ENCODE measurements around the gene XXYLT1.
A peak's percentile ranks its signal among the peaks of the same experiment; 100 is the strongest.

The XXYLT1 gene

GRCh38 chr3:195149292-195150030, 121.5 kb downstream of the XXYLT1 start:
- no peak for DNase-seq

DNA sequence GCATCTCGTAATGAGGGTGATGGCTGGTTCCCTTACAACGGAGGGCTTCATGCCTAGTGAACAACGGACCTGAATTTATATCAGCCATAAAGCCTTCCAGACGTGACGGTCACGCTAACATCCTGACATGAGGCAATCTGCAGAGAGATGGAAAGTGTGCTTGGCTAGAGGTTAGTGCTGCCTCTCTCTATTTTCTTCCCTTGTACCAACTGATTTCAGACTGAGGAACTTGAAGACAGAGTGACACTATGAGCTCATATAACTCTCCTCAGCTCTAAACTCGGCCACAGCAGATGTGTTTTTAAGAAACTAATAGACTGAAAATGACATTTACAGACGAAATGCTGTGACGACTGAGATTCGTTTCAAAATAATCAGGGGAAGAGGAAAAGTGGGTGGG, 122.4 kb downstream of the XXYLT1 start:
- DNase-seq: no peak

- DNase-seq: no peak
Measured at GRCh38 chr3:195147649-195148080, 123.3 kb downstream of the XXYLT1 start.

- DNase-seq: no peak
Measured at GRCh38 chr3:195146131-195146530, 124.8 kb downstream of the XXYLT1 start.

GRCh38 chr3:195145579-195145978, 125.4 kb downstream of the XXYLT1 start:
- DNase-seq: no peak

GRCh38 chr3:195143221-195143620, 127.7 kb downstream of the XXYLT1 start:
- no peak for DNase-seq

GRCh38 chr3:195142519-195142918, 128.4 kb downstream of the XXYLT1 start:
- no peak for DNase-seq

- no peak for DNase-seq
Measured at GRCh38 chr3:195140816-195141793, 129.9 kb downstream of the XXYLT1 start.

DNA sequence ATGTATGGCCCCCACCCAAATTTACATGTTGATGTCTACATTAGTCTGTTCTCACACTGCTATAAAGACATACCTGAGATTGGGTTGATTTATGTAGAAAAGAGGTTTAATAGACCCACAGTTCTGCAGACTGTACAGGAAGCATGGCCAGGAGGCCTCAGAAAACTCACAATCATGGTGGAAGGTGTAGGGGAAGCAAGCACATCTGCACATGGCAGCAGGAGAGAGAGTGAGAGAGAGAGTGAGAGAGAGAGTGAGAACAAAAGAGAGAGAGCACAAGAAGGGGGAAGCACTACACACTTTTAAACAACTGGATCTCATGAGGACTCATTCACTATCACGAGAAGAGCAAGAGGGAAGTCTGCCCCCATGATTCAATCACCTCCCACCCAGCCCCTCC, 130.5 kb downstream of the XXYLT1 start:
- no peak for DNase-seq

DNA sequence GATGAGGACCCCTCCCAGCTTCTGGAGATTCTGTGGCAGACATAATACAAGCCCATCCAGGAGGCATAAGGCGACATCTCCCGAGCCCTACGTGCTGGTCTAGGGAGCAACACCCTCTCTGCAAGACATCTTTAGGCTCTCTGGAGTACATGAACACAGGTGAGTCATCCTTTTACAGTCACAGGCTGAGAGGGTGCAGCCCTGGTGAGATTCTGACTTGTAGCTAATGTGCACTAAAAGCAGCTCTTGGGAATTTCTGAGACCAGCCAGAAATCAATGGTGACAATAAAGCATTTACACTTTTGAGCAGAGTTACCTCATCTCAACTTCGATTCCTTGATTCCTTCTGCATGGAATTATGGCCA, 131.1 kb downstream of the XXYLT1 start:
- DNase-seq: no peak

GRCh38 chr3:195139091-195139875, 131.7 kb downstream of the XXYLT1 start:
- DNase-seq: no peak

DNA sequence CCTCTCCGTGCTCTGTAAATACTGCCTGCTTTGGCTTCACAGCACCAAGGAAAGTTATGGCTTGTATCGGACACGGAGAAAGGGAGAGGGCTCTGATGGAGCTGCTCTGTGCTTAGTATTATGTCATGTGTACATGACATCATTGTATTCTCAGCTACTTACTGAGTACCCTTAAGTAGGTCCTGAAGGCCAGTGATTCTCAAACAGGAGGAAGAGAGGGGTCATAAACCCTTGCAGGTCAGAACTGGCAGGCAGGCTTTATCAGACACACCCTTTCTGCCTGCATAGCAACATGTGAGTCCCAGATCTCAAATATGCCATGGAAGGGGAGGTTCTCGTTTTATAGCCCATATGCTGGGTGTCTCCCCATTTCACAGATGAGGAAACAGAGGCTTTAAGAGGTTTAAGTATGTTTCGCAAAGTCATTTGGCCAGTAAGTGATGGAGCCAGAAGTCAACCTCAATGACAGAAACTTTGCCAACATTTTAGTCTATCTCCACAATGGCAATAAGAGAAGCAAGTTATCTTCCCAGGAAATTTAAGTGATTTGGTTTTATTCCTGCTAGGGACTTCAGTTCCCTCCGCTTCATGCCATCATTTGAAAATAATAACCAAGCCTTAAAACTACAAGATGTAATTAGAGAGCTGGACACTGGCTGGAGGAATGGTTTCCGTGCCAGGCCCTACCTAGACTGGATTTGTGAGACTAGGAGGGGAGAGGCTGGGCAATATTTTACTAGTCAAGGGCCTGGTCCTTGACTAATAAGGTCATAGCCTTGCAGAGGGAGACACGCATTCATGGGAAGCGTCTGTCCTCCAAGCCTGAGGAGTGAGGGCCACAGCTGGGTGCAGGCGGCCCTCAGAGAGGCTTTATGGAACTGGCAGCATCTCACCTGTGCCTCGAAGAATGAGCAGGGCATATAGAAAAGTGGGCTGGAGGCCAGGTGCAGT, 133.0 kb downstream of the XXYLT1 start:
- no peak for DNase-seq

DNA sequence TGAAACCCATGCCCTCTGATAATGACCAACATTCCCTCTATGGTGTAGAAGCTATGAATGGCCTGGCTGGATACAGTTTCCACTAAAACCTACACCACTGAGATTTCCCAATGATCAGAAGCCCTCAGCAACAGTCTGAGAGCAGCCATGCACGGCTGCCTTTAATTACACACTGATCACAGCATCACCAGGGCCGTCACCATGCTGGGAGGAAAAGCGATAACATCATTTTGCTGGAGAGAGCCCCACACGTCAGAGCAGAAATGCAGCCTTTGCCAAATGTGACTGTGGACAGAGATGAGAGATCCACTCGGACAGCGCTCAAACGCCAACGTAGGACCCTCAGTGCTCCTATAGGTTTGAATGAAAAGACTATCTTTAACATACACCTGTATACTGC, 135.0 kb downstream of the XXYLT1 start:
- no peak for DNase-seq

DNA sequence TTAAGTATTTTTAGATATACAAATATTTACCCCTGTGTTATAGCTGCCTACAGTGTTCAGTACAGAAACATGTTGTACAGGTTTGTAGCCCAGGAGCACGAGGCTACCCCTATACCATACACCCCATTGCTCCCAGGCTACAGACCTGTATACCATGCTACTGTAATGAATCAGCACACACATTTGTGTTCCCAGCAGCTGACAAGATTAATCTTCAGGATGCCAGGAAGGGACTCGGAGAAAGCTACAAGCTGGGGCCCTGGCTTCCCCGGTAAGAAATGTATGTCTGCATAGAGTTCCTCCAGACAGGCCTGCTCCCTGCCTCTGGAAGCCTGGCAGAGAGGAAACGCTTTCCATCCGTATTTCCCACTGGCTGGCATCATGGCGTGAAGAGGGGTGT, 136.5 kb downstream of the XXYLT1 start:
- DNase-seq: no peak

DNA sequence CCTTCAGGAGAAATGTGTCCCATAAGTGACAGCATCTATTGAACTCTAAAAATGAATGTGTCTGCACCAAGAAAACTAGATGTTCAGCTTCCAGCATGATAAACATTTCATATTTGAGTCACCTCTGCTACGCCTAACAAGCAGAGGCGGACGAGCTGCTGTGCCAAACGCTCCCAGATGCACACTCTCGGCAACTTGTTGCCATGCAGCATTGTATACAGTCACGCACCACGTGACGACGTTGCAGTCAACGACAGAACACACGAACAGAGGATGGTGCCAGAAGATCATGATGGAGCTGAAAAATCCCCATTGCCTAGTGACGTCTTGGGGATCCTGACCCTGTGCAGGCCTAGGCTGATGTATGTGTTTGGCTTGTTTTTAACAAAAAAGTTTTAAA, 137.5 kb downstream of the XXYLT1 start:
- peak; percentile 67 for DNase-seq

DNA sequence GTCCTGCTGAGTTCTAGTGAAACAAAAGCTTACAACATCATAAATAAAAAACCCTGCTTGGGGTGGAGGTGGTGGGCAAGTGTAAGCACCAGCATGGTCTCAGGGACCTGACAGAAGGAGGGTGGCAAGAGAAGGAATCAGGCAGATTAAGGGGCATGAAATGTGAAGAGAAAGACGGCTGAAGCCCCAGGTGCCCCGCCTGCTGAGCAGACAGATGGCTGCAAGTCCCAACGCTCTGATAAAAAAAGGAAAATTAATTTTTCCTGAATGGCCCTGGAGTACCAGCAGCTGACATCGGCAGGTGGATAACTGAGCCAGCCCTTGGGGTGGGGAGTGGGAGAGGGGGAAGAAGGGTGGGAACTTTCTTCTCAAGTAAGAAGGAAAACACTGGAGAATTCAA, 137.9 kb downstream of the XXYLT1 start:
- no peak for DNase-seq

DNA sequence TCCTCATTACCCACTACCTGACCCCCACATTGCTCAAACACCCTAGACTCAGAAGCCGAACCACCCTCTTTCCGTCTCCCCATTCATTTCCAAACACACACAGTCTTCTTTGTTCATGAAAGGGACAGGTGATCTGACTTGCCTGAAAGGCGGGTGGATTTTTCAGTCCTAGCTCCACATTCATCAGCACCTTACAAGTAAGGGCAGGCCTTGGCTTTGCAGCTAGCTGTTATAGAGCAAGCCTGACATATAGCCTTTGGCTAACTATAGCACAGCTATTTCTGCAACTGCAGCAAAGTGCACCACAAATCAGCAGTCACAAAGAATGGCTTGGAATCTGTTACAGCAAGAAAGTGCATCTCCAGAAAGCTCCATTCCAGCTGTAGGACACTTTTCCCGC, 139.8 kb downstream of the XXYLT1 start:
- DNase-seq: no peak

- DNase-seq: peak; percentile 34
Measured at GRCh38 chr3:195129644-195130492, 141.1 kb downstream of the XXYLT1 start.

- DNase-seq: no peak
Measured at GRCh38 chr3:195129072-195129643, 141.8 kb downstream of the XXYLT1 start.

- peak; percentile 40 for DNase-seq
Measured at GRCh38 chr3:195128255-195129071, 142.5 kb downstream of the XXYLT1 start.

All from fibroblast of skin of right quadriceps (primary cell).